Stimulated activated CD4-positive, alpha-beta T cell treated with anti-CD3 and anti-CD28 coated beads, Interleukin-1b, Interleukin-23, amount 100 ng/mL, for 4 hours (primary cell): ENCODE measurements around the gene ATP8A1.
"Not testable (repeated sequence)": the region's sequence is repeated elsewhere in the genome, so short reads cannot be mapped to it uniquely, and the experiment has no call there.

ENCODE experiments used
- DNase-seq, 2 donors: peaks; one replicate each; pipeline ENCODE4 v3.0.0-alpha.2; 2020; ENCODE audit warnings: low read depth in 2 of 2

Gene ATP8A1

DNA sequence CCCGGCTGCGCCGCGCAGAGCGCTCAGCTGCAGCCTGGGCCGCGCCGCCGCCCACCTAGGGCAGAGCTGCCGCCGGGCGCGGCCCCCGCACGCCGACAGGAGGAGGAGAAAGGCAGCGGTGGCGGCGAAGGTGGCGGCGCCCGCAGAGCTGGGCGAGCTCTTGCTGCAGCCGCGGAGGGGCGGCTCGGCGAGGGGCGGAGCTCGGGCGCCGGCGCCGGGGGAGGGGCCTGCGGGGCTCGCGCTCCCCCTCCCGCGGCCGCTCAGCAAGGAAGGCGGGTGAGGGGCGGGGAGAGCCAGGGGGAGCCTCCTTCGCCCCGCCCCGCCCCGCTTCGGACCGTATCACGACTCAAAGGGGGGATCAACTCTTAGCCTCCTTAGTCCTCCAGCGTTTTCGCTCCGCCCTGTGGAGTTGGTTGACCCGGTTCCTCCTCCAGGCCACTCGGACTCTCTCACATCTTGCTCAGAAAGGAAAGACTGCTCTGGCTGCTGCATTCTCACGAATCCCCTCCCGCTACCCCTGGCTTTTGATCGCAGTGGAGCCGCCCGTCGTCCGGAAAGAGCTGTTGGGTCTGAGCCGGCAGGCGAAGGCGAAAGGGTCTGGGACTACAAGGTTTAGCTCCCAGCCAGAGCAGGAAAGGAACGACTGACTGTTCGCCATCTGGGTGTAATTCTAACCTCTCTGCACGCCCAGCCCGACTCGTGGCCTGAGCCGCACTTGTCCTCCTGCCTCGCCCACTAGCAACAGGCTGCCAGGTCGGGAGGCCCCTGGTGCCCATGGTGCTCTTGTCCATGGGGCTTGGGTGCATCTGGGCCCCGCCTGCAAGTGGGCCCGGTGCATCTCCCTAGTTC, at the start of gene ATP8A1:
TSS of gene ATP8A1 (minus strand) at position 162 of the 849 bp plus-strand sequence. CDS start 232 bp downstream, outside the sequence.
- peak; percentile 93 to 95 for DNase-seq

DNA sequence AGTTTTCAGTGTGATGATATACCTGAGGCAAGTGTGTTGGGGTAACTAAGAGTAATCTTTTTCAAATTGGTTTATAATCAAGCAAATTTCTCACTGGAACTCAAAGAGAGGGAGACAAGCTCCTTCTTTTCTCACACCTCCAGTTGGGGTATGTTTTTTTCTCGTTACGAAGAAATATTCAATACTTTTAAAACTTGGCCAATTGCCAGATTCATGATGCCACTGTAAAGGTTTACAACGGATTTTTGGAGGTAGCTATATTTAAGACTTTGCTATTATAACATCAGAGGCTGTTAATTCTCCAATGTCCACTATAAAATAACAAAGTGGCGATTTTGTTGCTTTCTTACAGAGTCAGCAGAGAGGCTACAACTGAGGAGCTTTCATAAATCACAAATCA, 49.2 kb upstream of the ATP8A1 start:
- no peak for DNase-seq

DNA sequence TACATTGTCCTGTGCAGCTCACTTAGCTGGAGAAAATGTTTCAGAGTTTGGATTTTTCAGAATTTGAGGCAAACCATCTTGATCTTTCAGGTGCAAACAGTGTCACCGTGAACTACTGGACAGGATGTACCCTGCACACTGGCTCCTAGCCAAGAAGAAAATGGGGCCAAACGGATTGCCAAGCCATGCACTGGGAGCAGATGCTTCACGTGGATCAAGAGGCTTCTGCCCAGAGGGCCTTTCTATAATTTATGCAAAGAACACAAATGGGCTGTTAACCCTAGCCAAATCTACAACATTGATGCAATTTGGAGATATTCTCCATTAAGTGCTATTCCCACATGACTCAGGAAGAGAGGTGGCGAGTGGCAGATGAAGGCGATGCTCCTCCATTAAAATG, 46.9 kb upstream of the ATP8A1 start:
- DNase-seq = no peak

DNA sequence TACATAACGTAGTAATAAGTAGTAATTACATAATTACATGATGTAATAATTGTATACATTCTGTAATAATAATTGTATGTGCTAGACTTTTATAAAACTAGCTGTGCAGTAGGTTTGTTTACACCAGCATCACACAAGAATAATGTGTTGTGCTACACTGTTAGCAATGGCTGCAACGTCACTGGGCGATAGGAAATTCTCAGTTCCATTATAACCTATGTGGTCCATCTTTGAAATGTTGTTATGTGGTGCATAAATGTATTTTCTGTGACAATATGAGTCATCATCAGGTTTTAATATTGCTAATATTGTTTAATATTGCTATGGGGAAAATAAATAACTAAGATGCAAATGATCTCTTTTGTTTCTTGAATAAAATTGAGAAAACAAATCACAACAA, 46.0 kb upstream of the ATP8A1 start:
- no peak for DNase-seq

DNA sequence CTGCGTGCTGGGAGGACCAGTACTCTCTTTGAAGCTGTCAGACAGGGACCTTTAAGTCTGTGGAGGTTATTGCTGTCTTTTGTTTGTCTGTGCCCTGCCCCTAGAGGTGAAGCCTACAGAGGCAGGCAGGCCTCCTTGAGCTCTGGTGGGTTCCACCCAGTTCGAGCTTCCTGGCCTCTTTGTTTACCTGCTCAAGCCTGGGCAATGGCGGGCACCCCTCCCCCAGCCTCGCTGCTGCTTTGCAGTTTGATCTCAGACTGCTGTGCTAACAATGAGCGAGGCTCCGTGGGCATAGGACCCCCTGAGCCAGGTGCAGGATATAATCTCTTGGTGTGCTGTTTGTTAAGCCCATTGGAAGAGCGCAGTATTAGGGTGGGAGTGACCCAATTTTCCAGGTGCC, 44.9 kb upstream of the ATP8A1 start:
- DNase-seq = not testable (repeated sequence)

DNA sequence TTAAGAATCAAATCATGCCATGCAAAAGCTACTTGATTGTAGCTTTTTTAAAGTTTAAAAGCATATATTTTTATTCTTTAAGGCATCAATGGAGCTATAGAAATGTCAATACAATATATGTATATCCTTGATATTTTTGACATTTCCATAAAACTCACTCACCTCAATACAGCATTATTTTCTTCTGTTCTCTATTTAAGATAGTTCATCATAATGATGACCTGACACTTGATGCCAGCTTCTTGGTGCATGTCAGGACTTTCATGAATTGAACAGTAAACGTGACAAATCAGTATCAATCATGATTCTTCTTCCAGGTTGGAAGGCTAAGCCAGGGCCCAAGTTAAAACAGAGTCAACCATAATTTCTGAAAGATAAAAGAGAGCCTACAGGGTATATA, 33.6 kb upstream of the ATP8A1 start:
- no peak for DNase-seq

DNA sequence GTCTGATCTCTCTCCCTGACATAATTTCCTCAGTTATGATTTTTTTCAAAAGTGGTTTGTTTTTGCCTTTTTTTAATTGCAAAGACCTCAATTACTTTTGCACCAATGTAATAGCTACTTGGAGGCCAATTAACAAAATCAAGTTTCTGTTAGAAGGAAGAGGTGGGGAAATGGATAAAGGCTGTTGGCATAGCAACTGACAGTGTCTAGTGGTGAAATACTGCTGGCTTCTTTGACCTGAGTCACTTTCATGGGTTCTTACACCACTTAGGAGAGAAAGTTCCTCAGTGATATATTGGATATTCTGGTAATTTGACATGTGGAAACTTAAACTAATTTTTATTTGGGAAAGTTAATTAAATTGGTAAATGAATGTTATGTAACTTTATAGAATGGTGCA, 26.5 kb upstream of the ATP8A1 start:
- DNase-seq = no peak

DNA sequence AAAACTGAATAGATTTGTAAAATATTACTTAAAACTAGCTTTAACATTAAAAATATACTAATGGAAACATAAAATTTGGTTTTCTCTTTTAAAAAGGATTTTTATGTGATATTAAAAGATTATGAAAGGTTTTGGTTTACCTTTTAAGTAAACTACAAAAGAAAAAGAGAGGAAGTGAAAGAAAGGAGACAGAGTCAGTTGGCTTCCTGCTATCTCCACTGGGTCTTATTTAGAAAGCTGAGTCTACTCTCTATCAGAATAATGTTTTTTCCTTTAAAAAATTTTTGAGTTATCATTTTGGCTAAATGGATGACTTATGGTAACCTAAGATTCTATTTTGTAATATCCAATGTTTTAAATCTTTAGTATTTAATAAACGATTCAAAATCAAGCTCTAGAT, 21.6 kb upstream of the ATP8A1 start:
- no peak for DNase-seq

DNA sequence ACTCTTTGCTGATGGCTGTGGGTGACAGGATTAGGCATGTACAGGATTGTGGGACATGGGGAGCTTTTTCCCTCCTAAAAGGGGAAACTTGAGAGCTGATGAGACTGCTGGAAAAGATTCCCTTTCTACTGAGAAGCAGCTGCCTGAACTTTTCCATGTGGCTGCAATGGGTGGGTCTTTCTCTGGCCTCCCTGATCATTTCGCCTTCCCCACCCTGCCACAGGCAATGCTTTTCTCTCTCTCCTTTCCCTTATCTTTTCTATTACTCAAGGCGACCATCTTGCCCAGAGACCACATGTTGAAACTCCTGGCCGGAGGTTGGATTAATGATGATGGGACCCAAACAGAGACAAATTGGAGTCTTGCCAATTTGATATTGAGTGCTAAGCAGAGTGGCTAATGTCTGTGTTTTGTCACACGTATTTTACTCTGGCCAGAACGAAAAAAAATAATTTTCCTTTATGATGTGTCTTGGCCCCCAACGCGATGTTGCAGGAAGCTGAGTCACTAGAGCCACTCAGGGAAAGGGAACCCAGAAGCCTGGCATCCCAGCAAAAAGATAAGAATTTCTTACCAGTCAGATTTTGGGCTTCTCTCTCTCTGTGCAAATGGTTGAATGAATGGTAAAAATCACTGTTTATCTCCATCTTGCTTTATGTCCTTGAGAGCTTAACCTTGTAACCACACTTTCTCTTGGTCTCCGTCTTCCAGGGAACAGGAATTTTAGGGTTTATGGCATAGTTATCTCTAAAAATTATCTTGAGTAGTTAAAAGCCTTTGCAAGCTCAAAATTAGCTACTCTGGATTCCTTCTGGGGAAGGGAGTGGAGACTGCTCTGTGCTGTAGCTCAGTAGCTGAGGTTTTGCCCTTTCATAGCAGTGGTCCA, 19.4 kb upstream of the ATP8A1 start:
- DNase-seq = no peak

DNA sequence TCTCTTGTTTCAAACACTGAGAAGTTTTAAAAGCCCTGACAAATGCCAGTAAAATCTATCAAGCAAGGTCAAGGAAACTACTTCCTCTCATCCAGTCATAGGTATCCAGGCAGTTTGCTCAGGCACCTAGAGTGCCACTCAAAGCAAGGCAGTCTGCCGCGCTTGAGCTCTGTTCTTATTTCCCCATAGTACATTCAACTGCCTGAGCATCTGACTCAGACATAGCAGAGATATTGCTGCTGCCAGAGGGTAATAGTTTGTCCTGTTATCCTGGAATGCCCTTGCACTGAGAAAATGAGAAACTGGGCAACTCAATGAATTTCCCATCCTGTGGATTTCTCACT, 16.1 kb upstream of the ATP8A1 start:
- DNase-seq = no peak

DNA sequence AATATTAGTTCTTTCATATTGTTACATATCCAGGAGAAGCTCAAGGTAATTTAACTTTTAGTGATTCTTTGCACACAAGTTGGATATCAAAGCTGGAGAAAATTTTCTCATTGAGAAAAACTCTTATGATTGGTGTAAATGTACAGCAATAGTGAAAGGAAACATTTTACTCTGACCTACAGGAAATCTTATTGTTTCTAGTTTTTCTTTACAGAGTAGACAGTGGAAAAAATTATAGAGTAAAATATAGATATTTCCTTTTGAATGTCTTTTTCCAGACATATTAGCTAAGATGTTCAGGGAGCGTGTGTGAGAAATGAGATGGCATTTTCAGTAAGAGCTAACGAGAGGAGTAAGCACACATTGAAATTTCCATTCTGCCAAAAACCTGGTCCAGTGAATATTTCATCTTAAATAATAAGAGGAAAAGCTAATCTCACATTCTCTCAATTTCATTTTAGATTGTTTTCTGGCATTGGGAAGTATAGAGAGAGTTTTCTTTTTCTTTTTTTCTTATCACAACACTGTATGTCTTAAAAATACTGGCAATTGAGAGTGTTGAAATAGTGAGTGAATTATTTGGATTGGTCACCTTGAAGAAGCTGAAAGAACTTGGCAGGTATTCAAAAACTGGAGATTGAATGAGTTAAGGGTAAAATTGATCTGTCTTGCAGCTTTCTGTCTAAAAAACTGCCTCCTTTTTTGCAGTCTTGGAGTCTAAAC, 15.6 kb upstream of the ATP8A1 start:
- no peak for DNase-seq

DNA sequence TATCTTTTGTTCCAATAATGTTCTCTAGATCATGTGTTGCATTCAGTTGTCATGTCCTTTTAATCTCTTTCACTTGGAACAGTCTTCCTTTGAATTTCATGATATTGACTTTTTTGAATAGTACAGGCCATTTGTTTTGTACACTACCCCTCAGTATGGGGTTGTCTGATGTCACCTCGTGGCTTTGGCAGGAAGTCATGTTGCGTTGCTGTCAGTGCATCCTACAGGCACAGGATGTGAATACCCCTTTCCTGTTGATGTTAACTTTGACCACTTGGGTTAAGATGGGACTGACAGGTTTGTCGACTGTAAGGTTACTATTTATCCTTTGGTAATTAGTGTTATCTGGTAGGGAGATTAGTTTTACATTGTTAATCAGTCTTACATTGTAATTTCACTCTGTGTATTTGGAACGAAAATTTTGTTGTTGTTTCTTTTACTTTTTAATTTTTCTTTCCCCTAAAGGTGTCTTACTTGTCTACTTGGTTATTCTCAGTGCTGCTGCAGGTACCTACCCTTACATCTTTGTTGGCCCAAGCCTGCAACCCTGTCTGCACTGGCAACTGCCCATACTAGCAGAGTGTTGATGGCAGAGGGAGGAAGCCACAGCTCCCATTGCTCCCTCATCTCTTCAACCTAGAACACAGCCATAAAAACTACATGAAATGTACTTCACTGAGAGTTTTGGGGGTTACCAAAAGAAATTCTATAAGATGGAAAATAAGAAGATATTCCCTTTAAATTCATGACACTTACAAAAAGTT, 14.7 kb upstream of the ATP8A1 start:
- no peak for DNase-seq

DNA sequence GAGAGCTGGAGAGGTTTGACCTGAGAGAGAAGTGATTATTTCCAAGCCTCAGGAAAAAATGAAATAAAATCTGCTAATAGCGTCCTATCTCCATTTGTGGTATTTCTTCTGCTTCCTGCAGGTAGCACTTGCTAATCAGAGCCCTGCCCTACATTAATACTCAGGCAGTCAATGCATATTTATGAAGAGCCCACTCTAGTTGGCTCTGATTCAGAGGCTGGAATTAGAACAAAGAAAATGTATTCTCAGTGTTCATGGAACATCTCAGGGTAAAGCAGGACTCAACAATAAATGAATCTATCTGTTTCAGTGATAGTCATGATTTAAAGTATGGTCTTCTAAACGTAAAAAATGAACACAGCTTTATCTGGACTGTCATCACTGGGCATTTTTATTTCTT, 1.4 kb upstream of the ATP8A1 start:
- DNase-seq = no peak

DNA sequence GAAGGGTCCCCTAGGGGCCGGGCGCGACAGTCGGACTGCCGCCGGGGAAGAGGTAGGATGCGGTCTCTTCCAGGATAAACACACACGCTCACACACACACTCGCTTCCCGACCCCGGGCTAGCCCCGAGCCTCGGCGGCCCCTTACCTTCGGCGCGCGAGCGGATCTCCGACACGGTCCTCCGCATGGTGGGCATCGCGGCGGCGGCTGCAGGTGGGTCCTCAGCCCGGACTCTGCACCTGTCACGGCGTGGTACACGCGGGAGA, 294 bp downstream of the ATP8A1 start:
- DNase-seq = no peak

DNA sequence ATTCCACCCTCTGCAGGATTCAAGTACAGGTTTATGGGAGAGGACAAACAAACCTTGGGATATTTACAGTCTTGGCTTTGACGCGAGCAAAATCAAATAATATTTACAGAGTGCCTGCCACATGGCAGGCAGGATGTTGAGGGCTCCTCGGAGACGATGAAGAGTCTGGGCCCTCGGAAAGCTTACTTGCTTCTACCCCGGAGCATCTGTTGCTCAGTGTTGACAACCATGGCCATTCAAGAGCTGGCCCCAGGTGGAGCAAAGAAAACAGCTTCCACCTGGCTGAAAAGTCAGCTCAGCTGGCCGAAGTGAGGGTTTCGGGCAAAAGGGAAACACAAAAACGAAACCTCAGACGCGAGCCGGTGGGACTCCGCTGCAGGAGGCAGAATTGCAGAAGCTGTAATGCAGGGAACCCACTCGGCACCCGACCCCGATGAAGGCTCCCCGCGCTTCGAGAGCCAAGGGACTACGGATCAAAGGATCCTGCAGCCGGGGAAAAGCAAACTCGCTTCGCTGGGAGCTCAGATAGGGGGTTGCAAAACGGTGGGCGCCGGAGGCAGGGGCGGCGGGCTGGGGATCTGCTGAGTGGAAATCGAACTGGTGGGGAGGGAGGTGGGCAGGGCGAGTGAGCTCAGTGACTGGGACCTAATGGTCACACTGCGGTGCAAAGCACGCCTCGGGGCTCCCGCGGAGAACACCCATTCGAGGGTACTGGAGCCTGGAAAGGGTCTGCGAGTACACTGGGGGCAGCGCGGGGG, 805 bp downstream of the ATP8A1 start:
- DNase-seq = peak; percentile 18

DNA sequence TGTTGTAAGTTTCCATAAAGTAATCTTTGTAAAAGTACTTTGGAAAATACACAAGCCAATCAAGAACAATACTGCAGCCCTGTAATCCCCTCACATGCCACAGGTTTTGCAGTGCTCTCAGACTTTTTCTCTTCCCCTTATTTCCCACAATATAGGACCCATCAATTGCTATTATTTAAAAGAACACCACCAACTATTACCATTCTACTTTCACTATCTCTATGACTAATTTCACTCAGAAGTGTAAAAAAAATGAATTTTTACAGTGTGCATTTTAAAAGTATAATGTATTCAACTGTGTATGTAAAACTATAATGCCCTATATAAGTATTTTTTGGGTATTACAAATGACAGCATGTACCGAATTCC, 1.7 kb downstream of the ATP8A1 start:
- no peak for DNase-seq

DNA sequence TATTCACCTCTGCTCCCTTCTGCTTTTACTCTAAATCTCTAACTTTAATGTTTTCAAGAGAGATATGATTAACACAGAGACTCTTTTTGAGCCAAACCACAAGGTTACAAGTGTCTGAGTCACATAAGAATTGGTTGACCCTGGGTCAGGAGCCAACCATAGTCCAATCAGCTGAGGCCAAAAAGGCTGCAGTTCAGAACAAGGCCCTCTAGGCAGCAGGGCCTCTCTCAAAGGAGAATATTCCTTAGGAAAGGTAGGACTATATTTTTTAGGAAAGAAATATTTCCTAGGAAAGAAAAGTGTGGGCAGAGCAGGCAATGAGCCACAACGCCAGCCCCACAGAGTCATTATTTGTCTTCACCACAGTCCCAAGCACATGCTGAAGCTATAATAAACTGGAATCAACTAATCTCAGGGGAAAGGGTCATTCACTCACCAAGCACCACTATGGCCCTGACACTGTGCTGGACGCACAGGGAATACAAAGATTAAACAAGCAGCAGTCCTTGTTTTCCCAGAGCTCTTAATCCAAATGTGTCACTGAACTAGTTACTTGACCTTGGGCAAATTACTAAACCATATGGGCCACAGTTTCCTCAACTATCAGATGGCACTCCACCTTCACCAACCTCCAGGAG, 2.2 kb downstream of the ATP8A1 start:
- DNase-seq = no peak

DNA sequence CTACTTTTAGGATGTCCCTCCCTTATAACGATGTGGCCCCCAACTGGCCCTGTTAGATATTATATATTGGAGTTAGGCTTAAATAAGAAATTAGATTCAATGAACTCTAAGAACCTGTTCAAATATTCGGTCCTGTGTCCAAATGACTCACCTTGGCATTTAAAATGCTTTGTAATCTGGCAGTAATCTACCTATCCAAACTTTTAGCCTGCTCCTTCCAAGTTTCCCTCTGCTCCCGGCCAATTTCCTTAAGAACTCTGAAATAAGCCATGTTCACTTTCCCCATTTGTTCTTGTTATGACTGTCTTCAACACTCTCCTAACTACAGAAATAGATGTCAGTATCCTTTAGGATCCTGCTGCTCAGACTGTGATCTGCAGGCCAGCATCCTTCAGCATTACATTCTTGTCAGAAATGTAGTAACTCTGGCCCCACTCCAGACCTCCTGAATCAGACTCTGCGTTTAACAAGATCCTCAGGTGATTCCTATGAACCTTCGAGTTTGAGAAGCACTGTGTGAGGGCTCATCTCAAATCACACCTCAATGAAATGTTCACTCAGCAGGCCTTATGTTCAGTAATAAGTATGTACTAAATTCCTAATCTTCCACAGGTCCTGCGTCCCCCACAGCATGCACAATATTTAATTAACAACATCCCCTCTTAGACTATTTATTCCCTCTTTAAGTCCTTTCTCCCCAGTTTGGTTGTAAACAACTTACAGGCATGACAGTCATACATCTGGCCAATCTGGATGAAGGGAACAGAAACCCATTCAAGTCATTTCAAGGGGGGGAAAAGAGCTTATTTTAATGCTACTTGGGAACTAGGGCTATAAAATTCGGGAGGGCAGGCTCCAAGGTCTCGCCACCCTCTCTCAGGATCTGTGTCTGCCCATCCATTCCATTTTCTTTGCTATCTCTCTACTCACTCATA, 3.0 kb downstream of the ATP8A1 start:
- DNase-seq = no peak

DNA sequence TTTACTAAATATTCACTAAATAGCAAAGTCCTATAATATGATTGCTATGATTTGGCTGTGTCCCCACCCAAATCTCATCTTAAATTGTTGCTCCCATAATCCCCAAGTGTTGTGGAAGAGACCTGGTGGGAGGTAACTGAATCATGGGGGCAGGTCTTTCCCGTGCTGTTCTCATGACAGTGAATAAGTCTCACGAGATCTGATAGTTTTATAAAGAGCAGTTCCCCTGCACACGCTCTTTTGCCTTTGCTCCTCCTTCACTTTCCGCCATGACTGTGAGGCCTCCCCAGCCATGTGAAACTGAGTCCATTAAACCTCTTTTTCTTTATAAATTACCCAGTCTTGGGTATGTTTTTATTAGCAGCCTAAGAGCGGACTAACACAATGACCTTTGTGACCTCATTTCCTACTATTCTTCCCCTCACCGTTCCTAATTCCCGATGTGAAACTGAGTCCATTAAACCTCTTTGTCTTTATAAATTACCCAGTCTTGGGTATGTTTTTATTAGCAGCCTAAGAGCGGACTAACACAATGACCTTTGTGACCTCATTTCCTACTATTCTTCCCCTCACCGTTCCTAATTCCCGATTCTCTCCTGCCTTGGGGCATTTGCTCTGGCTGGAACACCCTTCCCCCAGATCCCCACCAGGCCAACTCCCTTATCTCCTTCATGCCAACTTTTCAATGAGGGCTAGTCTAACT, 4.2 kb downstream of the ATP8A1 start:
- DNase-seq = not testable (repeated sequence)
